Small intestine (tissue), 7 donors: Measurements from ENCODE around the gene NAALADL2. TPM values are rescaled to one million over a fixed set of nuclear protein-coding genes. Genes with fewer than 3 reads are reported as not detected.

ENCODE experiments used
- DNase-seq, 2 donors: peaks; one replicate each; pipeline versions ENCODE4 v3.0.0 to v3.0.0-alpha.2; 2013
- FAIRE-seq: peaks from 2 replicates; lab custom pipeline; 2012; peaks lifted over from hg19 to GRCh38; lab: Jason Lieb, UNC
- H3K27ac ChIP-seq, 3 donors: one replicate each; pipeline ENCODE4 v1.5.1; 2013; ENCODE audit warnings: low read length in 2 of 3, mild to moderate bottlenecking in 2 of 3, control low read depth in 1 of 3, inconsistent platforms in 1 of 3, low read depth in 1 of 3, moderate library complexity in 1 of 3
- H3K27me3 ChIP-seq, 3 donors: one replicate each; pipeline ENCODE4 v1.6.1; 2013; ENCODE audit warnings: low read length in 3 of 3, inconsistent platforms in 1 of 3; ENCODE audit not compliant: control insufficient read depth in 3 of 3, insufficient read depth in 3 of 3
- H3K36me3 ChIP-seq, 3 donors: one replicate each; pipeline ENCODE4 v1.6.1; 2013; ENCODE audit warnings: low read length in 3 of 3, inconsistent platforms in 1 of 3, low read depth in 1 of 3, mild to moderate bottlenecking in 1 of 3, moderate library complexity in 1 of 3; ENCODE audit not compliant: control insufficient read depth in 3 of 3, insufficient read depth in 2 of 3
- H3K4me1 ChIP-seq, 3 donors: one replicate each; pipeline ENCODE4 v1.6.1; 2013; ENCODE audit warnings: low read length in 2 of 3, inconsistent platforms in 1 of 3, low read depth in 1 of 3, mild to moderate bottlenecking in 1 of 3, moderate library complexity in 1 of 3; ENCODE audit not compliant: control insufficient read depth in 3 of 3, insufficient read depth in 2 of 3
- H3K4me3 ChIP-seq, 3 donors: one replicate each; pipeline ENCODE4 v1.5.1; 2013; ENCODE audit warnings: low read length in 3 of 3, control low read depth in 1 of 3, inconsistent platforms in 1 of 3, low read depth in 1 of 3, mild to moderate bottlenecking in 1 of 3, moderate library complexity in 1 of 3
- H3K9me3 ChIP-seq, 2 donors: one replicate each; pipeline ENCODE4 v1.6.1; 2013; ENCODE audit warnings: low read depth in 1 of 2, low read length in 1 of 2; ENCODE audit not compliant: control insufficient read depth in 2 of 2, insufficient read depth in 1 of 2
- WGBS, 3 donors: extraction: QIAGEN DNeasy Blood & Tissue Kit; methylation state at CpG; one replicate each; pipeline ENCODE4 v1.1.7; 2013; 5-methylcytosine and 5-hydroxymethylcytosine counted together
- polyA plus RNA-seq, 4 donors: library from polyadenylated mRNA; stranded (reverse) in 3 of 4; unstranded in 1 of 4; fragments of 200-250 nt in 3 of 4; fragments of 120-200 nt in 1 of 4; gene quantifications; one replicate each; pipeline versions ENCODE4 v1.2.1 to v1.2.3, GENCODE V29; 2013
- donor health status: healthy with polysubstance abuse.
- donor health status: control.
- donor health status: control.
- donor health status: Bipolar disorder and iron deficiency.
- donor health status: healthy.

Gene NAALADL2
- polyA plus RNA-seq, 4 donors: 0.22 to 7.8 (median 0.70) TPM

DNA sequence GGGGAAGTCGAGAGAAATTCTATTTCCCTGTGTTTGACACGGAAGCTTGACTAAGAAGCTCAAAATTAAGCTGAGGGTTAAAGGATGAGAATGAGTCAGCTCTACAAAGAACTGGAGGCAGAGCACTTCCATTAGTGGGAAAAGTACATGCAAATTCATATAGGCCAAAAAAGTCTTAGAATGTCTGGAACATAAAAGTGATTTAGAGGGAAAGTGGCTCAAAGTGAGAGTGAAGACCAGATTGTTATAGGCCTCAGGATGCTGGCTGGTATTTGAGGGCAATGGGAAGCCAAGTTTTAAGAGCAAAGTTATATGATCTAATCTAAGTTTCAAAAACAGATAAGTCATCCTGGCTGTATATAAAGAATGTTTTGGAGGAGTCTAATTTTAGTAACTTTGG is 857.3 kb downstream of the NAALADL2 start:
- Histone ChIP-seq H3K36me3 (no peaks in the 10 kb centered on the region), H3K9me3 (peaks cover 0 to 3% of the 10 kb centered on the region in 2 donors)
- no peak for FAIRE-seq

DNA sequence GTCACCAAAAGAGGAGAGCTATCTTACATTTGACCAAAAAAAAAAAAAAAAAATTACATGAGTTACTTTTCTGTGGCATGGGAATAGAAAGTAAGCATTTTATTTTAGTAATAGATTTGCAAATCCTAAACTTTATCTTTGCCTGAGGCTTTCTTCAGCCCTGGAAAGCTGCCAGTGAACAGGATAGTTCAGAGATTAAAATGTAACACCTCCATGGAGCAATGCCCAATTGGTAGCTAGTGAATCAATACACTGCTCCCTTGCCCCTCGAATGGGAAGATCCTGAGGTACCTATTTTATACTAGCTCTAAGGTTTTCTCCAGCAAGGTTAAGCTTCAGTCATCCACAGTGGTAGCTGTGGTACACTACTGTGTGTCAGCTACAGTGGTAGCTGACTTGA is 867.1 kb downstream of the NAALADL2 start:
- no peak for FAIRE-seq
- Histone ChIP-seq H3K4me1 (no peaks in the 10 kb centered on the region), H3K9me3 (no peaks in the 10 kb centered on the region), H3K27ac (no peak overlapping the region), H3K4me3 (no peak overlapping the region), H3K36me3 (no peaks in the 10 kb centered on the region), H3K27me3 (no peaks in the 10 kb centered on the region)
- no peak for DNase-seq
- WGBS, 3 donors: 38 to 62% (median 42%) methylated on average over 1 of the region's 1 CpG

More for the DNA sequence above, 857.3 kb downstream of the NAALADL2 start:
- 78 to 86% (median 86%) methylated on average over 2 of the region's 2 CpGs for WGBS, 3 donors
- Histone ChIP-seq H3K4me3 (no peak overlapping the region), H3K27ac (no peak overlapping the region), H3K27me3 (no peaks in the 10 kb centered on the region), H3K4me1 (no peaks in the 10 kb centered on the region)
- DNase-seq: no peak

DNA sequence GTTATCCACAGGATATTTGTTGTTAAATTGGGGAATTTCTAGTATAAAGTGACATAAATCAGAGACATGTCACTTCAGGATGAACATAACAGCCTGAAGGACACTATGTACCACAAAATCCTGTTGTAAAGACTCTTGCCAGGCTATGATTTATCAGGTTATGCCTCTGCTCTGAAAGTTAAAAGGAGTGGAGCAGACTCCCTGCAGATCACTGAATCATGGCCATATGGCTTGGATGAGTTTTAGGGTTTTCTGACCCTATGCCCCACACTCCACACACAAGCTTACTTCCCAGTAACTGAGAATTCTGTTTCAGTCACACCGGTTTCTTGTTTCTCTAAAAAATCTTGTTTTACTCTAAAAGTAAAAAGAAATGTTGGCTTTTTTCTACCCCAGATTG is 869.4 kb downstream of the NAALADL2 start:
- H3K27me3 ChIP-seq: no peaks in the 10 kb centered on the region
- FAIRE-seq: no peak

DNA sequence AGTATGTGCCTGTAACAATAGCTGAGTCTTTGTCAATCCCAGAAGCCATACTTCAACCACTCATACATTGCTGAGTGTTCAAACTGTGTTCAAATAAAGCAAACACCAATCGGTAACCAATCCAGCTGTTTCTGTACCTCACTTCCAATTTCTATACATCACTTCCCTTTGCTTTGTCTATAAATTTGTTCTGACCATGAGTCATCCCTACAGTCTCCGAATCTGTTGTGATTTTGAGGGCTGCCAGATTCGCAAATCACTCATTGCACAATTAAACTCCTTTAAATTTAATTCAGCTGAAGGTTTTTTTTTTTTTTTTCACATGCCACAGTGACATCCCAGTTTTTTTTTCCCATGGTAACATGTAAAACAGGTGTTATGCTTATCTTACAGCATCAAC is 870.3 kb downstream of the NAALADL2 start:
- Histone ChIP-seq H3K27me3 (no peaks in the 10 kb centered on the region), H3K9me3 (peaks cover 0 to 6% of the 10 kb centered on the region in 2 donors), H3K27ac (no peak overlapping the region), H3K36me3 (no peaks in the 10 kb centered on the region), H3K4me1 (no peaks in the 10 kb centered on the region), H3K4me3 (no peak overlapping the region)
- FAIRE-seq (no peak), DNase-seq (no peak)
- 73 to 92% (median 80%) methylated on average over 3 of the region's 3 CpGs for WGBS, 3 donors

More for the DNA sequence above, 869.4 kb downstream of the NAALADL2 start:
- WGBS, 3 donors: 85 to 94% (median 90%) methylated on average over 1 of the region's 1 CpG
- no peaks in the 10 kb centered on the region for H3K9me3 ChIP-seq
- no peaks in the 10 kb centered on the region for H3K36me3 ChIP-seq
- no peak overlapping the region for H3K4me3 ChIP-seq
- DNase-seq: no peak
- no peaks in the 10 kb centered on the region for H3K4me1 ChIP-seq
- H3K27ac ChIP-seq: no peak overlapping the region

DNA sequence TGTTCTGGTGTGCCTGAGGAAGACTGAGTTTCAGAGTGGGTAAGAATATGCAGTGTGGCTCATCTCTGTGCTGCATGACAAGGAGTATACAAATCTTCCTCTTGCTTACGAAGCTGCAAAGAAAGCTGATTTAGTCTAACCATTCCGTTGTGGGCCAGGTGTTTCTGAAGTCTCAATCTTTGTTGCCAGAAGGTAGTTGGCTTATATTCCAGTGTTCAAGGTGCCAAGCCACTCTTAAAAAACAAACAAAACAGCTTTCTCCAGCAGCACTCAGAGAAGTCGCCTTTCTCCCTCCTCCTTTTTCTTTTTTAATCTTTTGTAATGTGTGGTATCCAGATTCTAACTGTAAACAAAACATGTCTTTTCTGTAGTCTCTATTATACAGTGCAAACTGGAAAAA is 872.4 kb downstream of the NAALADL2 start:
- no peak overlapping the region for H3K4me3 ChIP-seq
- no peaks in the 10 kb centered on the region for H3K4me1 ChIP-seq
- WGBS, 3 donors: 68 to 82% (median 72%) methylated on average over 3 of the region's 3 CpGs
- FAIRE-seq (no peak), DNase-seq (no peak)
- H3K9me3 ChIP-seq: peaks cover 0 to 12% of the 10 kb centered on the region in 2 donors
- no peaks in the 10 kb centered on the region for H3K27me3 ChIP-seq
- H3K27ac ChIP-seq: no peak overlapping the region
- H3K36me3 ChIP-seq: no peaks in the 10 kb centered on the region

DNA sequence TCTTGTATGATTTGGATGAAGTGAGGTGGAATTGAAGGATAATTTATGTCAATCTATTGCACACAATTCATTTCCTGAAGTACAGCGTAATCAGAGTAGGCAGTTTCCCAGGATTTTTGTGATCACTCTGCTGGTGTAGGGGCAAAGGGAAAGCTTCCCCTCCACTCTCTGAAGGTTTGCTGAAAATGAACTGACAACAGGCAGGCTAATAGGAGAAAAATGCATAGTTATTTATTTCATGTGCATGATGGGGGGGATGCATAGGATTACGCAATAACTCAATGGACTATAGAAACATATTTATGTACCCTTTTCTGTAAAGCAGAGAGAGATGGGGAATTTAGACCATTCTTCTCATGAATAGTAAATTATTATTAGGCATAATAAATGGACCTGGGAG is 872.9 kb downstream of the NAALADL2 start:
- H3K4me1 ChIP-seq: no peaks in the 10 kb centered on the region
- DNase-seq: no peak
- no peaks in the 10 kb centered on the region for H3K36me3 ChIP-seq
- H3K27me3 ChIP-seq: no peaks in the 10 kb centered on the region
- no peak for FAIRE-seq
- 90 to 97% (median 93%) methylated on average over 2 of the region's 2 CpGs for WGBS, 3 donors
- H3K27ac ChIP-seq: no peak overlapping the region
- no peak overlapping the region for H3K4me3 ChIP-seq
- H3K9me3 ChIP-seq: peaks cover 0 to 12% of the 10 kb centered on the region in 2 donors

DNA sequence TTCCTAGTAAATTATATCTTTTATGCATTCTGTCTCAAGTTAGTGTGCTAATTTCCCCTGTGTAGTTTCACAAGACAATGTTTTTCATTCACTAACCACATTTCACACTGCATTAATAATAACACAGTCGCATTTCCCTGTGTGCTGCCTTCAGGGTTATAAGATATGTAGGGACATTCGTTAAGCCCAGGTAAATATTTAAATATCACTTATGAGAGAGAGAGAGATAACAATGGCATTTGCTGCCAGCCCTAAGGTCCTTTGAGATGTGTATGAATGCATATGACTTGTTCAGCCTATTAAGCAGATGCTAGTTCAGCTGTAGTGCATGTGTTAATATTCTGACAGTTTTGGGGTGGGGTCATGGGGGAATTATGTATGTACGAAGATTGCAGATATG is 876.7 kb downstream of the NAALADL2 start:
- Histone ChIP-seq H3K36me3 (no peaks in the 10 kb centered on the region), H3K9me3 (peaks cover 0 to 12% of the 10 kb centered on the region in 2 donors), H3K4me3 (no peak overlapping the region), H3K27ac (no peak overlapping the region), H3K4me1 (no peaks in the 10 kb centered on the region), H3K27me3 (no peaks in the 10 kb centered on the region)
- peak in 1 of 2 donors; percentile 18 for DNase-seq
- FAIRE-seq: no peak
- 63 to 75% (median 66%) methylated on average over 3 of the region's 3 CpGs for WGBS, 3 donors

DNA sequence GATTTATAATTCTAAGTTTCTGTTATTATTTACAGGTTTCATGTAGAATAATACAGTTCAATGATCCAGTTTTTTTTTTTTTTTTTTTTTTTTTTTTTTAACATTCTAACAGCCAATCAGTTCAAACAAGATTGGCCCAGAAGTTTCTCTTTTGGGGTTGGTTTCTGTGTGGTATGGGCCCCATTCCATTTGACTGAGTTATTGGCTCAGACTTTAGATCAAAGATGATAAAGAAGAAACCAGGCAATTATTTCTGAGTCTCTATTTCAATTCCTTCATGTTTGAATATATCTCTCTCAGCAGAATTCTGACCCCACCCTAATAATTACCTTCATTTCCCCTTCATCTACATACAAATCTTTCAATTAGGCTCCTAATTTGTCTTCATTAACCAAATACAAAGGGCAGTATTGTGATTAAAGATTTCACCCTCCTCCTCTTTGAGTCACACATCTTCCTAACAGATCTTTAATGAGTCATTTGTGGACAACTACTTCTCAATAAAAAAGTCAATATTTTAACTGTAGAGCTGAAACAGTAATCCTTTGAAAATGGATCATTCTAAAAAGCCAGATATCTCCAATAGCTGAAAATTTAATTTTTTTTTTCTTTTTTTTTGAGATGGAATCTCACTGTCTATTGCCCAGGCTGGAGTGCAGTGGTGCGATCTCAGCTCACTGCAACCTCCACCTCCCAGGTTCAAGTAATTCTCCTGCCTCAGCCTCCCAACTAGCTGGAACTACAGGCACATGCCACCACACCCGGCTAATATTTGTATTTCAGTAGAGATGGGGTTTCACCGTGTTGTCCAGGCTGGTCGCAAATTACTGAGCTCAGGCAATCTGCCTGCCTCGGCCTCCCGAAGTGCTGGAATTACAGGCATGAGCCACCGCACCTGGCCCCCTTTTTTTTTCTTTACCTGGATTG is 878.8 kb downstream of the NAALADL2 start:
- Histone ChIP-seq H3K4me1 (no peaks in the 10 kb centered on the region), H3K27ac (no peak overlapping the region), H3K9me3 (peaks cover 0 to 12% of the 10 kb centered on the region in 2 donors), H3K4me3 (no peak overlapping the region), H3K36me3 (no peaks in the 10 kb centered on the region), H3K27me3 (no peaks in the 10 kb centered on the region)
- DNase-seq (no peak), FAIRE-seq (no peak)
- WGBS, 3 donors: 94 to 96% (median 95%) methylated on average over 7 of the region's 7 CpGs
